HG03097 (cell line): ENCODE data around the gene IFNA10.
"Not testable (repeated sequence)": the region's sequence is repeated elsewhere in the genome, so short reads cannot be mapped to it uniquely, and the experiment has no call there.

Experiments
- ATAC-seq: cut with Tn5 transposase; IDR thresholded peaks from one replicate; pipeline ENCODE4 v1.9.1; 2021; ENCODE audit not compliant: unreplicated experiment, low FRiP score

The IFNA10 gene

GRCh38 chr9:21207043-21207442 is at the start of gene IFNA10:
Gene IFNA10 (minus strand): TSS chr9:21207143. CDS start chr9:21207097, 46 bp downstream.
- not testable (repeated sequence) for ATAC-seq

DNA sequence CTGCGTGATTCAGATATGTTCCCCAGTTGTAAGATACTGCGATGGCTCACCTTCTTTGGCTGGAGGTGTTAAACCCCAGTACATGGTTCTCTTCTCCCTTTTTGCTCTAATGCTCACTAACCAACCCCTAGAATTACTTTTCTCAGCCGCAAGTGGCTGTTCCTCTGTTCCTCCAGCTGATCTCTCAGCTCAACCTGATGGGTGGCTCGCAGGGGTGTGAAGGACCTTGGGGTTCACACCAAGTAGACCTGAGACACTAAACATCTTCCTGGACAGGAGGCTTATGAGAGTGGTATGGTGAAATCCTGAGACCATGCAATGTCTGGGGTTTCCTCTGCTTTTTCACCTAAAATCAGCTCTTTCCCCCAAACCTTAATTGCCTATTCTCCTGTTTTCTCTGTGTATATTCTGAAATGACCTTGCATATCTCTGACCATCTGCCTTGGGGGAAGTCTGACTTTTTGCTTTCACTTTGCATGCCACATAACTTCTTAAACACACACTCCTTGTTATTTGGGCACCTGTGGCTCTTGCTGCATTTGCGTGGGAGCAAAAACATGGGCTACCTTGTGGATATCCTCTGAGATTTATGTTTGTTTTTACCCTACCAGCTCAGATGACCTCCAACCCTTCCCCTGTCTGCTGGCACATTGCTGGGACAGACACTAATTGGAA is 48.7 kb upstream of the IFNA10 start:
- no peak for ATAC-seq

- ATAC-seq: no peak
Observed at GRCh38 chr9:21252721-21253547, 46.0 kb upstream of the IFNA10 start.

- ATAC-seq: no peak
Observed at GRCh38 chr9:21251638-21252037, 44.7 kb upstream of the IFNA10 start.

- no peak for ATAC-seq
Observed at GRCh38 chr9:21251190-21251589, 44.2 kb upstream of the IFNA10 start.

DNA sequence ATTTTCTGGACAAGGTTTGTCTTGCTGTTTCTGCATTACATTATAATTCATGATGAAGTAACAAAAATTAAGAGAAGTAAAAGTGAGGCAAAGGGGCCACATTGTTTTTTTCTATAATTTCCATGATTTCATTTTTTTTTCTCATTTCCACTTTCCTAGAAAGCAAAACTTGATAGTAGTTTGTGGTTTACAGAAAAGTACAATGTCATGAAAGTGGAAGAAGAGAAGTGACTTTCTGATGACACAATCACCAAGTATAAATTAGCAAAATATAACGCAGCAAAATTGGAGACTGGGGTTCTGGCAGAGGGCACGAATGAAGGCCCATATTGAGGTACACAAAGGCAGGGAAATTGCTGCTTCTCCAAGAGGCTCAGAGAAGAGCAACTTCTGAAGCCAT is 37.9 kb upstream of the IFNA10 start:
- no peak for ATAC-seq

DNA sequence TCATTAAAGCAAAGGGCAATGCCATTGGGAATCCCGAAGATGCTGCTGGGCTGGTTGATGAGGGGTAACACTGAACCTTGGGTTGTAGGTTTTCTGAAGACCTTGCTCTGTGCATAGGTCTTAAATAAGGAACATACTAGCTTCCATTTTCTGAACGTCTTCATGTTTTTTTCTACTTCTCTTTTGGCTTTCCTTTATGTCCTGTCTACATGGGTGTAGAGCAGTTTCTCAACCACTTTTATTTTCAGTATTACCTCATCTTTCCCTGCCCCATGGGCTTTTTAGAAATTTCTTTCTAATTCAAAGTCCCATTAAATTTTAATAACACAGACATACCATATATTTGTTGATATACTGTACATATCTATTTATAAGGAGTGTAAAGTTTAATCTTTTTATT is 33.0 kb upstream of the IFNA10 start, which contains the start of gene IFNA14:
TSS of gene IFNA14 (minus strand) at position 95 of the 400 bp plus-strand sequence. CDS start at position 25, 70 bp downstream.
- ATAC-seq: no peak

DNA sequence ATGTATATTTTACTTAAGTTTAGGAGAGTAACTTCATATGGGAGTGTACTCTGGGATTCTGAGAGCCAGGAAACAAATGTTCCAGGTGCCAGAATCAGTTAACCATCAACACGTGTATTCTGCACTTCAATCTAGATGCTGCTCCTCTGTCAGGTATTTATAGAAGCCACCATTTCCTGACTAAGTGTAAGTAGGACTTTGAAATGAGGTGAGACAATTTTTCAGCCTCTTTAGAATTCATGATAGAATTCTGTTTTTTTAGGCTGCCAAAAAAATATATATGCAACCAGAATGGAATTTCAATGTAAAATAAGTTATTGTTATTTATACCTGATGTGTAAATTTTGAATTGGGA is 29.4 kb upstream of the IFNA10 start:
- not testable (repeated sequence) for ATAC-seq

GRCh38 chr9:21235468-21236359 is 28.8 kb upstream of the IFNA10 start:
- ATAC-seq: peak; percentile 91

GRCh38 chr9:21234153-21234687 is 27.3 kb upstream of the IFNA10 start:
- no peak for ATAC-seq

DNA sequence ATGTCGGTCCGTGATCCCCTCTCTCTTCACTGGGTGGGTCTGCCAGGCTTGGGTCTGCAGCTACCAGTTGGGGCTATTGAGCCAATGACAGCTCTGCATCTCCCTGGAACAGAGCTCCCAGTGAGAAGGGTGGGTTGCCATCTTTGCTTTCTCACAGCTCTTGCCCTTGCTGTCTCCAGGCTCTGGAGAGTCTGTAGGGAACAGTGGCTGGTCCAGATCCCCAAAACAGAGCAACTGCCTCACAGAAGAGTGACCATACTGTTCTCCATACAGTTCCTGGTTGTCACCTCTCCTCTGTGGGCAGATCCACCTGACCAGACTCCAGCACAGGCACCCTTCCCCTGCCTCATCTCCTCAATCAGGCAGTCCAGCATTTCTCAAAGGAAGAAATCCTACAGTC is 26.3 kb upstream of the IFNA10 start:
- no peak for ATAC-seq

DNA sequence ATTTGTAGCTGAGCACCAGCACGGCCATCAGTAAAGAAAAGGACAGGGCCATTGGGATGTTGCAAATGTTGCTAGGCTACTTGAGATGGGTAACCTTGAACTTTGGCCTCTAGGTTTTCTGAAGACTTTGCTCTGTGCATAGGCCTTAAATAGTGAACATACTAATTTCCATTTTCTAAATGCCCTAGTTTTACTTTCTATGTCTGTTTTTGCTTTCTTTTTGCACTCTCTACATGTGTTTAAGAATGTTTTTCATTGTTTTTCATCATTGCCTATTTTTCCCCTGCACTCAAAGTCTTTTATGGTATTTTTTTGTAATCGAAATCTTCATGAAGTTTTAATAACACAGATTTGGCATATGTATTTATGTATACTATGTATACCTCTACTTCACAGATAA is 21.2 kb upstream of the IFNA10 start, which contains the start of gene IFNA17:
TSS of gene IFNA17 (minus strand) at position 101 of the 400 bp plus-strand sequence. CDS start at position 52, 49 bp downstream.
- ATAC-seq: no peak

DNA sequence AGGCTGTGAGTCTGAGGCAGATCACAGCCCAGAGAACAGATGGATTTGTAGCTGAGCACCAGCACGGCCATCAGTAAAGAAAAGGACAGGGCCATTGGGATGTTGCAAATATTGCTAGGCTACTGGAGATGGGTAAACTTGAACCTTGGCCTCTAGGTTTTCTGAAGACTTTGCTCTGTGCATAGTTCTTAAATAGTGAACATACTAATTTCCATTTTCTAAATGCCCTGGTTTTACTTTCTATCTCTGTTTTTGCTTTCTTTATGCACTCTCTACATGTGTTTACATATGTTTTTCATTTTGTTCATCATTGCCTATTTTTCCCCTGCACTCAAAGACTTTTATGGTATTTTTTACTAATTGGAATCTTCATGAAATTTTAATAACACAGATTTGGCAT is 10.3 kb upstream of the IFNA10 start, which contains the start of gene IFNA16:
TSS of gene IFNA16 (minus strand) at position 101 of the 400 bp plus-strand sequence. CDS start at position 95, 6 bp downstream.
- ATAC-seq: not testable (repeated sequence)

DNA sequence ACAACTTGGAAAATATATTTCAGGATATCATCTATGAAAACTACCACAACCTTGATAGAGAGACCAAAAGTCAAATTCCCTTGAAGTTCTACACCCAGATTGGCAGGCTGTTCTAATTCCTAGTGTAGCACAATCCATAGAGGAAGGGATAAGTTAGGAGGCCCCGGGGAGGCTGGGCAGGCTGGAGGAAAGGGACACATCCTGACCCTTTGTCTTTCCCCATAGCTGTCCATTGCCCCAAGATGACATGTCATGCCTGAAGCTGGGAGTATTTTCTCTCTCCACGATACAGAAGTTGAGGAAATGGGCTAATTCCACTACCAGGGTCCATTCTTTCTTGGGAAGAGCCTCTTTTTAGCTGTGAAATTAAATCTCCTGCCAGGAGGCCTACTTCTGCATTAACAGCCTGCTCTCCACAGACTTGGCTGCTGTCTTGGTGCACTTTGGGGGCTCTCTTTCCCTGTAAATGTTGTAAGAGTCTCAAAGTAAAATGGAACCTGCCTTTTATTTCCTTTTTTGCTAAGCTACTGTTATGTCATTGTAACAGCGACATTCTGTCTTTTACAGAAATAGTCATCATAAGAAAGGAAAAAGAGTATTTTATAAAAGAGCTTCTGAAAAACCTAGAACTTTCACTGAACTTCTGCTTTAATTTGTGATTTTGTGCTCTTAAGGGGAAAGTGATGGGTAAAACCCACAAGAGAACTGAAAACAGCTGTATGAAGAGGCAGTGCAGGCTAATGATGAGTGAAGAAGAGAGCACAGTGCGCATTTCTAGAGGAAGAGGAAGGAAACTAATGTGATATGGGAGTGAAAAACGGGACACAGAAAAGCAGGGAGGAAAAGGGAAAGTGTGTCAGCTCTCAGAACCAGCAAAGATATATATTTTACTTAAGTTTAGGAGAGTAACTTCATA is 6.7 kb upstream of the IFNA10 start:
- ATAC-seq: peak; percentile 58

DNA sequence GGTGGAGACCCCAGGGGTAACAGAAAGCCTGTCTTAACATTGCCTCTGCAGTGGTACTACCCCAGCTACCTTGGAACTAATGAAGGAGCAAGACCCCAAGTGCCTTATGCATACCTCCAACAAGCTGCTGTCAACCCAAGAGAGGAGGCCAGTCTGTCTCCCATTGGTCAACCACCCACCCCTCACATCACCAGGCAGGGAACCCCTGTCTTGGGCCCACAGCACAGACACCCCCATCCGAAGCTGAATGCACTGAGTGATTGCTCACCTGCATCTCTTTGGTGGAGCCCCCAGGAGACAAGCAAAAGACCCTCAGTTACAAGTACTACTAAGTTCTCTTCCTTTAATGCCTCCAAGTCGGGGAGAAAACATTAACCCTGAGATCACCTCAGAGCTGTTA is 5.2 kb upstream of the IFNA10 start:
- not testable (repeated sequence) for ATAC-seq

- not testable (repeated sequence) for ATAC-seq
Observed at GRCh38 chr9:21210782-21211181, 3.8 kb upstream of the IFNA10 start.

DNA sequence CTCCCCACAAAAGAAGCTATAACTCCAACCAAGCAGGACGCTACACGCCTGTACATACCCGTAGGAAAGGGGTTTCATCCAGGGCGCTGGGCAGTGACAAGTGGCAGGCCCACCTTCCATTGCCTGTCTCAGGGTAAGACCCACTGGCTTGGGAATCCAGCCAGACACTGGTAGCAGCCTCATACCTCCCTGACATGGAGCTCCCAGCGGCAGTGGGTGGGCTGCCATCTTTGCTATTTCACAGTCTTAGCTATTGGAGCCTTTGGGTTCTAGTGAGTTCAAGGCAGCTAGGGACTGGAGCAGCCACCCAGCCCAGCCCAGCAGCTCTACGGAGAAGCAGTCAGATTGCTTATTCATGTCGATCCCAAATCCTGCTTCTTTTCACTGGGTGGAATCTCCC is 3.4 kb upstream of the IFNA10 start:
- ATAC-seq: no peak

GRCh38 chr9:21205204-21205603 is 1.7 kb downstream of the IFNA10 start:
- no peak for ATAC-seq

DNA sequence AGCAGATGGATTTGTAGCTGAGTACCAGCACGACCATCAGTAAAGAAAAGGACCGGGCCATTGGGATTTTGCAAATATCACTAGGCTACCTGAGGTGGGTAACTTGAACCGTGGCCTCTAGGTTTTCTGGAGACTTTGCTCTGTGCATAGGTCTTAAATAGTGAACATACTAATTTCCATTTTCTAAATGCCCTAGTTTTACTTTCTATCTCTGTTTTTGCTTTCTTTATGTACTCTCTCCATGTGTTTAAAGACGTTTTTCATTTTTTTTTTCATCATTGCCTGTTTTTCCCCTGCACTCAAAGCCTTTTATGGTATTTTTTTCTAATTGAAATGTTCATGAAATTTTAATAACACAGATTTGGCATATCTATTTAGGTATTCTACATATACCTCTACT is 4.8 kb downstream of the IFNA10 start, which contains the start of gene IFNA7:
TSS of gene IFNA7 (minus strand) at position 101 of the 400 bp plus-strand sequence. CDS start at position 61, 40 bp downstream.
- not testable (repeated sequence) for ATAC-seq
